DMS53 (cell line): ENCODE measurements around the gene SPTLC3.

Experiments
- DNase-seq: peaks from one replicate; lab custom pipeline; 2025; lab: John Stamatoyannopoulos, UW

SPTLC3 gene

DNA sequence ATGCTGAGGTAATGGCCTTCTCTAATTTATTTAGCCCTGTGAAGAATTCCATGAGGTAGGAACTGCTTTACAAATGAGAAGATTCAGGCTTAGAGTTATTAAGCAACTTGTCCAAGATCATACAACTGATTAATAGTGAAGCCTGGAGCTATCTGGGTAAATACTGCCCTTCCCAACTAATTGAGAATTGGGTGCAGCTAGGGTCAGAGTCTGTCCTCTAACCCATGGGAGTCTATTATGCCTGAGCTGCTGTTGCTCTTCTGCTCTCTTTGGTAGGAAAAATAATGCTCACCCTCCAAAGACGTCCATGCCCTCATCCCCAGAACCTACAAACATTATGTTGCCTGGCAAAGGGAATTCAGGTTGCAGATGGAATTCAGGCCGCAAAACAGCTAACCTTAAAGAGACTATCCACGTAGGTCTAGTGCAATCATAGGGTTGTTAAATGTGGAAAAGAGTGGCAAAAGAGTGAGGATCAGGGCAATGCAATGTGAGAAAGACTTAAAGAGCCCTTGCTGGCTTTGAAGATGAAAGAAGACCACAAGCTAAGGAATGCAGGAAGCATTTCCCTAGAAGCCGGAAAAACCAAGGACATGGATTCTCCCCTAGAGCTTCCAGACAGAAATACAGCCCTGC, 90.1 kb downstream of the SPTLC3 start:
- no peak for DNase-seq

DNA sequence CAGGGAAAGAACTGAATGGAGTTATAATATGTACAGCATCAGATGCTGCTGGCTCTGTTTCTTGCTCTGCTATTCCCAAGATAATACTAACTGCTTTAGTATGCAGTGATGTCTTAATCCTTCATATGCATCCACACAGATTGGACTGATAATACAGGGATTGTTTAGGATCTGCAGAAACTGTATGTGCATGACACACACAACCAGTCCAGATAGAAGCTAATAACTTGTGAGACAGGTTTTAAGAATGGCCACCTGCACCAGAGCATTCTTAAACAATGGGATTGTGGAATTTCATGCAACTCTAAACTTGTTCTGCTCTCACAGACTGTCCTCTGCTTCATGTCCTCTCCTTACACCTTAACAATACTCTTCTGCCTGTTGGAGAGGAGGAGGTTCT, 90.9 kb downstream of the SPTLC3 start:
- no peak for DNase-seq

GRCh38 chr20:13101276-13101675, 92.5 kb downstream of the SPTLC3 start:
- DNase-seq, result peak; percentile 7

DNA sequence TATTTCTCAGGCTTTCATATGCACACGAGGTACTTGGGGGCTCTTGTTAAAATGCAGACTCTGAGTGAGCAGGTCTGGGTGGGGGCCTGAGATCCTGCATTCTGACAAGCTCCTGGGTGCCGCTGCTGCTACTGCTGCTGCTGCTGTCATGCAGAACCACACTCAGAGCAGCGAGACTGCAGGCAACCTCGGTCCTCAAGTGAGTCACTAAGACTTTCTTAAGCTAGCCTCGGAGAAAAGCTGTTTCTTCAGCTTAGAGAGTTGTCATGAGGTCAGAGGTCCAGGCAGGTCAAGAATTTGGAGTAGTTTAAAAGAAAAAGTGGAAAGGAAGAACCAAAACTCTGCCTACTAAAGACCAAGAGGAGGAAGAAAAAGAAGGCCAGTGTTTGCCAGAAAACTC, 92.9 kb downstream of the SPTLC3 start:
- no peak for DNase-seq

GRCh38 chr20:13102237-13102636, 93.5 kb downstream of the SPTLC3 start:
- no peak for DNase-seq

- DNase-seq, result peak; percentile 57
These were observed 93.9 kb downstream of the SPTLC3 start for GRCh38 chr20:13102694-13103093.

DNA sequence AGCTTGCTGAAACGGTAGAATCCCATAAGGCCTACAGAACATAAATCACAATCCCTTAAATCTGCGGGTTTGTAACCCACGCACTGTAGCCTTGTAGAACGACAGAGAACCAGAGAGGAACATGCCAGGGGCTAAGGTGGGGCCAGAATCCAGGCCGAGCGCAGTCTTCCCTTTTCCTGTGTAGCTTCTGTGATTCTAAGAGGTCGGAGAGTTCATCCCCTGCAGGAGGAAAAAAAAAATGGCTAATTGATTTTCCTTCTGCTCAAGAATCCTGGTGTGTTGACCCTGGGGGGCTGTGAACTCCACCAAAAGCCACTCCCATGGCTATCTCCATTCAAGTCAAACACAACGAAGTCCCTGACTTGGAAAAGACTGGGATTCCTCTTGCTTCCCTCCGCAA, 96.3 kb downstream of the SPTLC3 start:
- no peak for DNase-seq

- peak; percentile 67 for DNase-seq
These were observed 97.2 kb downstream of the SPTLC3 start for GRCh38 chr20:13105864-13106457.

DNA sequence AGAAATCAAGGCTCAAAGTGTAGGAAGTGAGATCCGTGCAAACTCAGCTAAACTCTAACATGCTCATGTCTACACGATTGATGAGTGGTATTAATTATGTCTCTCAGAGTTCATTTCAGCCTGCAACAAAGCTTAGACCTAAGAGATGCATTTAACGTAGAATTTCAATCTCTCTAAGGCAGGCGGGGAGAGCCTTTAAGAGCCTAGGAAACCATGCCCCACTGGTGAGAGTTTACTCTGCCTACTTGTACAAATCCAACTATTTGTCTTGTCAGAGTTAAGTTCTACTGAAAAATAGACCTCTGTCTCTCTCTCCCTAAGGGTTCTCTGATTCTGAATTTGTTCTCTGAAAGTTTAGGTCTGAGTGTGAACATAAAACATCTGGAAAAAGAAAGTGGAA, 100.9 kb downstream of the SPTLC3 start:
- no peak for DNase-seq

DNA sequence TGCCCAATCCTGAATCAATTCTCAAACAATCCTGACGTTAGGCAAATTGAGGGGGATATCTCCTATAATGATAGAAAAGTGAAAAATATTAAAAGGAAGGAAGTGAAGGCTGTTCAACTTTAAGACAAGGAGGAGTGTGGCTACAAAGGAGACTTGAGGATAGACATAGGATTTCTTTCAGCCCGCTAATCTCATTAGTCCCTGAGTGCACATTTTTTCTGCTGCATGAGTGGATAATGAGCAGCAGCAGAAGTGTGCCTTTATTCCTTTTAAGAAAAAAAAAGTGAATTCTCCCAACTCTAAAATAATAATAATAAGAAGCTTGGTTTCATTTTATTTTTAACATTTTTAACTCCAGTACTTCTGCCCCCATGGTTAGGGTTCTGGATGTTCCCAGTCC, 102.0 kb downstream of the SPTLC3 start:
- DNase-seq, result no peak

GRCh38 chr20:13111249-13111911, 102.6 kb downstream of the SPTLC3 start:
- peak; percentile 66 for DNase-seq

- DNase-seq, result no peak
These were observed 105.0 kb downstream of the SPTLC3 start for GRCh38 chr20:13113731-13114130.

DNA sequence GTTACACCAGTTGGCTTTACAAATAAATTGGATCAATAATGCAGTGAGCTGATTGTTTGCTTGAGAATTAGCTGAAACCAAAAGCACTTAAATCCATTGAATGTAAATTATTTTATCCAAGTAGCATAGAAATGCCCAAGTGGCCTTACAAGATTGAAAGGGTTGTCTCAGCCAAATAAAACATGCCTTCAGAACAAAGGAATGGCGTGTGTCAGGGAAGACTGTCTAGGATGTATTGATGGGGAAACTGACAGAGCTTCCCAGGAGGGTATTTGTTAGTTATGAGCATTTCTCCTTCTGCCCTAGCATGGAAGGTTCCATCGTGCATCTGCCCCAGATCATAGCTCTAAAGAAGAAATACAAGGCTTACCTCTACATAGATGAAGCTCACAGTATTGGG, 108.4 kb downstream of the SPTLC3 start:
- DNase-seq, result no peak

GRCh38 chr20:13118676-13119075, 109.9 kb downstream of the SPTLC3 start:
- DNase-seq, result no peak

DNA sequence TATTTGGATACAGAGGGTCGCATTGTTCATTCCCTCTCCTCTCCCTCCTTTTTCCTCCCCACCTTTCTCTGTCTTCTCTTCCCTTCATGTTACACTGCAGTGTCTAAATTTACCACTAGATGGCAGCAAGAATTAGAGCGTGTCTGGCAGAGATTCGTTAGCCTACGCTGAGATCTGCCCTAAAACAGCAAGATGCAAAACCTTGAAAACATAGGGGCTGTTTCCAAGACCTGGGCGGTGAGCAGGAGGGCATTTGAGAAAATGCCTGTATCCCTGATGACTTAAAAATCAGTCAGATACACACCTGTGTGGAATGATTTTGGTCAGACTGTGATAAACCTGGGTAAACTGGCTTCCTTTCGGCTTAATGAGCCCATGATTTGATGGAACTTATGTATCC, 110.8 kb downstream of the SPTLC3 start:
- DNase-seq, result peak; percentile 76

DNA sequence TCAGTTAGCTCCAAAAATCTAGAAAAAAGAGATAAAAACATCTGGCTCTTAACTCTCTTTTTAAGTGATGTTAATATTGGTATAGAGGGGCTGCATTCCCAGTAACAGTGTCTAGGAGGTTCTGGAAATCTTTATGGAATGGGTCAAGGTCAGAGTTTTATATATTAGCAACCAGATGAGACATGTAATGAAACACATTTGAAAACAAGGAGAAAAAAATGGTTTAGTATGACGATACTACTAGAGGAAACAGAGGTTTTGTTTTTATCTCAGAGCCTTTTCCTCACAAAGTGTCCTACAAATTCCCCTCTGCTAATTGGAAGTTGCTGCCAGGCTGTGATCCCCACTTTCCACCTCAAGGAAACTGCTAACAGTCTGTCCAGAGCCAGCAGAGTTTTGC, 111.7 kb downstream of the SPTLC3 start:
- no peak for DNase-seq

GRCh38 chr20:13121840-13122515, 113.2 kb downstream of the SPTLC3 start:
- DNase-seq, result no peak

DNA sequence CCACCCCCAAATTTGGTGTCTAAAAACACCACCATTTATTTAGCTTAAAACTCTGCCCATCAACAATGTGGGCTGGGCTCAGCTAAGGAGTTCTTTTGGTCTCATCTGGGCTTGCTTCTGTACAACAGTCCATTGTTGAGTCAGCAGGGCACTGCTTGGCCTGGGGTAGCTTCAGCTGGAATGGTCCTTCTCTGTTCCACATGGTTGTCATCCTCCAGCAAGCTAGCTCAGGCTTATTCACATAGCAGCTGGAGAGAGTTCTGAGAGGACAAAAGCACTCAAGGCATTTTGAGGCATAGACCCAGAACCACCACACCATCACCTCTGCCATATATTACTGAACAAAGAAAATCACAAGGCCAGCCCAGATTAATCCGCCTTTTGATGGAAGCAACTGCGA, 116.7 kb downstream of the SPTLC3 start:
- DNase-seq, result no peak

GRCh38 chr20:13128173-13128572, 119.4 kb downstream of the SPTLC3 start:
- no peak for DNase-seq

DNA sequence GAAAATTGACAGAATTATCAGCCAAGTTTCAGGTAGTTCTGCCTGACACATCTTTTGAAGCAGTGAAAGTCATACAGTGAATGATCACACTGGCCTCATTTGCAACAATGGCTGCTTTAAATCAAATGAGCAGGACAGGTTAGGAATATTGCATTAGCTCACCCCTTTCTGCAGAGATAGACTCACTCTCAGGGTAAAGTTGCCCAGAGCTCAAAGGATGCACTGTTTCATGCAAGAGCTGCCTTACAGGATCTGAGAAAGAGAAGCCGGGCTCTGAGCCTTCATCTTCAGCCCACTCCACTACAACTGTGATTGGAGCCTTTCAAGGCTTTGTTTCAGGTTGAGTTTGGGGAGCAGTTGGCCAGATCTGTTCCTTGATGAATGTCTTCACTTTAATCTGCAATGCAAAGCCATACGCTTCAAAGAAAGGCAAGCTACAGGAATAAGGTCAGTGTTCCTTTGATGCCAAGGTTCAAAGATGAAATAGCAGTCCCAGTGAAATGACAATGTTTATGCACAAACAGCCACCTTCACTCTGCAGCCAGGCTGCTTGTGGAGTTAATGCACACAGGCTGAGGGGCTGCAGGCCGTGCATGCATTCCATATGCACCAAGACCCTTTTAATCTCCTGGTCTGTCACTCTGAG, 121.4 kb downstream of the SPTLC3 start:
- no peak for DNase-seq

- DNase-seq, result no peak
These were observed 121.9 kb downstream of the SPTLC3 start for GRCh38 chr20:13130707-13131103.

GRCh38 chr20:13131688-13132087, 122.9 kb downstream of the SPTLC3 start:
- no peak for DNase-seq
